ENCODE results near the gene TMC2. TPM values are rescaled to one million over a fixed set of nuclear protein-coding genes. Genes with fewer than 3 reads are reported as not detected.

TMC2 gene
- total RNA-seq, 1 donor from 2014 or later = not detected

DNA sequence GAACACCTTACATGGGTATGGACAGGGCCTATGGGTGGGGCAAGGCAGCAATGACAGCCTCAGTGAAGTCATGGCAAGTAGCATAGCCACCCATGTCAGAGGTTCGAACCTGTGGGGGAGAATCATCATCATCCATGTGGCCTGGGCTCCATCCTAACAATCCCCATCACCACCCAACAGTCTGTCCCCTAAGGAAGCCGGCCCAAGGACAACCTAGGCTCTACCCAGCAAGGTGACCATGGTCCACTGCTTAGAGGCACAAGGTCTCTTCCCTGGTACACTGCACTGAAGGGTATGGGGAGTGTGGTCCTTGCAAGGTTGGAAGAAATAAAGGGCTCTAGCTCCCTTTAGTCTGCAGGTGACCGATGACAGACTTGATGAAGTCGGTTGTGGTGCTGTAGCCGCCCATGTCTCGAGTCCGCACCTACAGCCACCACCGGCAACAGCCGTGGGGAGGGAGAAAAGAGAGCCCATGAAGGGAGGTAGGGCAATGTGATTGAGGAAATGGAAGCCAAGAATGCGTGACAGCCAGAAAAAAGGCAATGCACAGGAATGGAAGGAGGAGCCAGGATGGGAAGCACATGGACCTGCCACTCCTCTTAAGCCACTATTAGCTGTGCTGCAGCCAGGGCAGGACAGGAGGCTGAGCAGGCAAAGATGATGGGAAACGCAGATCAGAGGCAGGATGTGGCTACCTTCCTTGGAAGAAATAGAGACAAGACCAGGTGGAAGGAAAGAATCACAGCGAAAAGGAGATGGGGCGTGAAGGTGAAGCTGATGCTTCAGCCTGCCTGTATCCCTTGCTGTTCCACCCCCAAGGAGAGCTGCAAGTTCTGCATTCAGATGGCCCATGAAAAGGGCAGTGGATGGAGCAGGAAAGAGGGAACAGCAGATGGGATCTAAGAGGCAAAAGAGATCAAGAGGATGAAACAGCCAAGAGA, 122.3 kb downstream of the TMC2 start:
- H3K27ac Mint-ChIP-seq (ENCODE audit: unreplicated experiment) = no peak overlapping the region
- peaks cover 28% of the 10 kb centered on the region for H3K4me1 Mint-ChIP-seq
- TF ChIP-seq, protein P1, sequence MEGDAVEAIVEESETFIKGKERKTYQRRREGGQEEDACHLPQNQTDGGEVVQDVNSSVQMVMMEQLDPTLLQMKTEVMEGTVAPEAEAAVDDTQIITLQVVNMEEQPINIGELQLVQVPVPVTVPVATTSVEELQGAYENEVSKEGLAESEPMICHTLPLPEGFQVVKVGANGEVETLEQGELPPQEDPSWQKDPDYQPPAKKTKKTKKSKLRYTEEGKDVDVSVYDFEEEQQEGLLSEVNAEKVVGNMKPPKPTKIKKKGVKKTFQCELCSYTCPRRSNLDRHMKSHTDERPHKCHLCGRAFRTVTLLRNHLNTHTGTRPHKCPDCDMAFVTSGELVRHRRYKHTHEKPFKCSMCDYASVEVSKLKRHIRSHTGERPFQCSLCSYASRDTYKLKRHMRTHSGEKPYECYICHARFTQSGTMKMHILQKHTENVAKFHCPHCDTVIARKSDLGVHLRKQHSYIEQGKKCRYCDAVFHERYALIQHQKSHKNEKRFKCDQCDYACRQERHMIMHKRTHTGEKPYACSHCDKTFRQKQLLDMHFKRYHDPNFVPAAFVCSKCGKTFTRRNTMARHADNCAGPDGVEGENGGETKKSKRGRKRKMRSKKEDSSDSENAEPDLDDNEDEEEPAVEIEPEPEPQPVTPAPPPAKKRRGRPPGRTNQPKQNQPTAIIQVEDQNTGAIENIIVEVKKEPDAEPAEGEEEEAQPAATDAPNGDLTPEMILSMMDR (conservative IDR thresholded peaks at IDR 0.05) = no peak
- no peak for DNase-seq (ENCODE audit: low read depth, low spot score)
- H3K4me3 Mint-ChIP-seq = peak overlapping the region; percentile 77
- H3K9me3 Mint-ChIP-seq = no peaks in the 10 kb centered on the region
- peaks cover 5% of the 10 kb centered on the region for H3K27me3 Mint-ChIP-seq (ENCODE audit: low read depth)
- peaks cover 64% of the 10 kb centered on the region for H3K36me3 Mint-ChIP-seq (ENCODE audit: low read depth)

DNA sequence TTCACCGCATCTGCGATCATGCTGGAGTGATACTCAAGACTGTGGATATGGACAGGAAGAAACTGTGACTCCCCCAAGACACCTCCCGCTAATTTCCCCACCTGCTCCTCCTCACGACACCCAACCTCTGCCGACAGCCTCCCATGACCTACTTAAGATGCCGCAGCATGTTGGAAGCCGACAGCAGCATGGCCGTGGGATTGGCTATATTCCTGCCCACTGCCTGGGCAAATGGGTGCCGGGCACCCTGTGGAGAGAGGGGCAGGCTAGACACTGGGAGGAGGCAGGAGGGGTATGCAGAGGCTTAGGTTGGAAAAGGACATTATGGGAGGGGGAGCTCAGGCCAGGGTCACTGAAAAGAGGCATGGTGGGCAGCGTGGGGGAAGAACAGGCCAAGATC, 123.2 kb downstream of the TMC2 start:
- H3K27me3 Mint-ChIP-seq (ENCODE audit: low read depth) = peaks cover 8% of the 10 kb centered on the region
- H3K4me1 Mint-ChIP-seq = peaks cover 25% of the 10 kb centered on the region
- TF ChIP-seq, protein P1 (conservative IDR thresholded peaks at IDR 0.05) = no peak
- peaks cover 58% of the 10 kb centered on the region for H3K36me3 Mint-ChIP-seq (ENCODE audit: low read depth)
- H3K4me3 Mint-ChIP-seq = peak overlapping the region; percentile 77
- H3K27ac Mint-ChIP-seq (ENCODE audit: unreplicated experiment) = no peak overlapping the region
- no peak for DNase-seq (ENCODE audit: low read depth, low spot score)
- H3K9me3 Mint-ChIP-seq = no peaks in the 10 kb centered on the region

DNA sequence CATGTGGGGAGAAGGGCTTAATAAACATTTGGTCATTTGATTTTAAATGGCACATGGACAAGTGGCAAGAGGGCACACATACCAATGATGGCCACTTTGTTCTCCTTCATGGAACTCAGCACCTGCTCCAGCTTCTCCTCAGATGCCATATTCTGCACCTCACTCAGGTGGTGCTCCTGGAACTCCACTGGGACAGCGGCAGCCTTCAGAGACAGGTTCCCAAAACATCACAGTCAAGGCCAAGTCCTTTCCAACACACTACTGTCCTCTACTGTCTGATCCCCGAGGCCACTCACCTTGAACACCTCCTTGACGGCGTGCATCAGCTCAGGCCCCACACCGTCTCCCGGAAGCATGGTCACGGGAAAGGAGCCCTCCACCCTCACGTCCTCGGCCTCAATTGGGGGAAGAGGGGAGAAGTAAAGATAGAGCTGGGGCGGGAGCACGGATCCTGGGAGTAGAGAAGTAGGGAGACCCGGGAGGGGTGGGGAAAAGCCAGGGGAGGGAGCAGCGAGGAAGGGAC, 127.1 kb downstream of the TMC2 start:
- Mint-ChIP-seq H3K36me3 (ENCODE audit: low read depth) (peaks cover 26% of the 10 kb centered on the region), H3K9me3 (no peaks in the 10 kb centered on the region), H3K27ac (ENCODE audit: unreplicated experiment) (peak overlapping the region; percentile 54), H3K4me3 (peak overlapping the region; percentile 91), H3K27me3 (ENCODE audit: low read depth) (peaks cover 32% of the 10 kb centered on the region), H3K4me1 (peaks cover 10% of the 10 kb centered on the region)
- TF ChIP-seq, protein P1 (conservative IDR thresholded peaks at IDR 0.05) = no peak
- DNase-seq (ENCODE audit: low read depth, low spot score) = no peak

DNA sequence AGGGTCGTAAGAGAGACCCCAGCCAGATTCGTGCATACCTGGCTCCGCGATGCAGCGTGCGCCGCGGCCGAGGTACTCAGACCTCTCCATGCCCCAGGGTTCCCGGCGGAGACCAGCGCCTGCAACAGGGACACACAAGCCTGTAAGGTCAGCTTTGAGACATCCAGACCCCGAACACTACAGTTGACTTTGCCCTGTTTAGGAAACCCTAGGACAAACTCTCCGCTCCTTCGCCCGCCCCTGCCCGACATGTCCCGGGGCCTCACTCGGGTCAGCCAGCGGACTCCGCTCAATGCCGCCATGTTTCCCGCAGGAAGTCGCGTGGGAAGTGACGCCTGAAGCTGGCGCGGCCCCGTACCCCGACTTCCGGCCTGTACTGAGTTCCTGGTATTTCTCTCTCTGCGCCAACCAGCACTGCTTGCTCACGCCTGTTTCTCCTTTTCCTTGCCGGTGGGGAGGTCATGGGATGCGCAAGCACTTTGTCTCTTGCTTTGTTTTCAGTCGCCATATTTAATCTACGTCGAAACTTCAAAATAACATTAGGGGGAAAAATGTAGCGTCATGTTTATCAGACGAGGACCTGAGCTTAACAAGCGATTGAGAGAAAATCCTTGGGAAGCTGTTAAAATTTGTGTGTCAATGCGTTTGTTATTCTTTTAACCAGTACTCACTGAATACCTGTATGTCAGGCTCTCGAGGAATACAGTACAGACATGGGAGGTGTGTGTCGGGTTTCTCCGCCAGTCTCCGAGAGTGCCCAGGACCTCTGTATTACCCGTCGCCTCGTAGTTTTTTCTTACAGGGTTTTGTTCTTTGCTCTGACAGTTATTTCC, 127.7 kb downstream of the TMC2 start, which contains the start of gene IDH3B:
Gene IDH3B (minus strand): TSS at position 330 of the 833 bp plus-strand sequence. CDS start 28 bp downstream, at position 302.
- Mint-ChIP-seq H3K27ac (ENCODE audit: unreplicated experiment) (peak within 1 kb of the TSS; percentile 98), H3K4me1 (peaks cover 10% of the 10 kb centered on the region), H3K27me3 (ENCODE audit: low read depth) (peaks cover 39% of the 10 kb centered on the region), H3K4me3 (peak within 1 kb of the TSS; percentile 91), H3K9me3 (no peaks in the 10 kb centered on the region), H3K36me3 (ENCODE audit: low read depth) (peaks cover 20% of the 10 kb centered on the region)
- peak; percentile 81 for DNase-seq (ENCODE audit: low read depth, low spot score)
- TF ChIP-seq, protein P1 (conservative IDR thresholded peaks at IDR 0.05) = no peak

DNA sequence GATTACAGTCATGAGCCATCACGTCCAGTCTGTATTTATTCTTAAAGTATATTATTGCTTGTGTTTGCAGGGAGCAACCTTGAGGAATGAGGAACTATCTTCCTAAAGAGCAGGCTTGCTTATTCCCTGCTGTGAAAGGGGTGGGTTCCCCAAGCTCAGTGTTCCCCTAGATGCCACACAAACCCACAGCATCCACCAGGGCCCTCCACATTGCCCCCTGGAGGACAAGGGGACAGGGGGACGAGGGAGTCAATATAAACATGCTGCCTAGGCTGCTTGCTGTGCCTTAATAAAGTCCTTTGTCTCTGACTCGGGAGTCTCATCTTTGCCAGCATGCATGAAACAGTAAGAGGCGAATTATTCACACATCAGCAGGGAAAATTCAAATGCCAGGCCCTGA, 135.6 kb downstream of the TMC2 start:
- DNase-seq (ENCODE audit: low read depth, low spot score) = no peak
- TF ChIP-seq, protein P1 (conservative IDR thresholded peaks at IDR 0.05) = no peak

More for the DNA sequence above, 135.6 kb downstream of the TMC2 start:
- no peaks in the 10 kb centered on the region for H3K9me3 Mint-ChIP-seq
- no peaks in the 10 kb centered on the region for H3K36me3 Mint-ChIP-seq (ENCODE audit: low read depth)
- peaks cover 66% of the 10 kb centered on the region for H3K27me3 Mint-ChIP-seq (ENCODE audit: low read depth)
- H3K4me3 Mint-ChIP-seq = no peak overlapping the region
- H3K4me1 Mint-ChIP-seq = no peaks in the 10 kb centered on the region
- H3K27ac Mint-ChIP-seq (ENCODE audit: unreplicated experiment) = no peak overlapping the region

Data from neural crest cell (in vitro differentiated cells).